ENCODE data around the gene PARD3.
"Not testable (repeated sequence)": the region's sequence is repeated elsewhere in the genome, so short reads cannot be mapped to it uniquely, and the experiment has no call there.

Gene PARD3

DNA sequence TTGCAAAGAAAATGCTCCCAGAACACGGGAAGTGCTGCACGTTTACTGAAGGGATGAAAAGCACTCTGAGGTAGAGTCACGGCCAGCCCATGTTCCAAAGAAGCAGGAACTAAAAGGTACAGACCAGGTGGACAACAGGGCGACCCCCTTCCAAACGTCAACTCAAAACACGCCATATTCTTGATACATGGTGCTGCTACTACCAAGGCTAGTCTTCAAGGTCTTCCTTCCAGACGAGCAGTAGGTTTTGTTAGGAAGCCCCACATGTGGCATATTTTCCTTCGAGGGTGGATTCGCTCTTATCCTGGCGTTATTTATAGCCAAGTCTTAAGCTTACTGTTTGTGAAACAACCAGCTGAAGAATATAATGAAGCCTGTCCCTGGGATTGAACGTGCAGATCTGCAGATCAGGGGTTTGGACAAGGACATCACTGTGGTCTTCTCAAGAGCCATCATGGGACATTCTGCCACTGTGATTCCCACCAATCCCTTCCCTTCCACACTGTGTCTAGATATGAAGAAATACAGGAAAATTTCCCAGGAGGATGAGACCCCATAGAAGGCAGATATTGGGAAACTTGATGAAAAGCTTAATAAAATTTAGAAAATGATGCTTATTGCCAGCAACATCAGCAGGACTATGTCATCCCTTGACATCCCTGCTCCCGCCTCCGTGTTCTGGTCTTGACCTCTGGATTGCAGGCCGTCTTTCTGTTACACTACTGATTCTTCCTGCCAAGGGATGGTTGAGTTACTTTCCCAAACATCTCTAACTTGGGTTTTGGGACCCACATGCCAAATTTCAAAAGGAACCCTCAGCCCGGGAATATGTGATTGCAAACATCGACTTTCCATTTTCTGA lies 734.4 kb downstream of the PARD3 start:
- DNase-seq: no peak

DNA sequence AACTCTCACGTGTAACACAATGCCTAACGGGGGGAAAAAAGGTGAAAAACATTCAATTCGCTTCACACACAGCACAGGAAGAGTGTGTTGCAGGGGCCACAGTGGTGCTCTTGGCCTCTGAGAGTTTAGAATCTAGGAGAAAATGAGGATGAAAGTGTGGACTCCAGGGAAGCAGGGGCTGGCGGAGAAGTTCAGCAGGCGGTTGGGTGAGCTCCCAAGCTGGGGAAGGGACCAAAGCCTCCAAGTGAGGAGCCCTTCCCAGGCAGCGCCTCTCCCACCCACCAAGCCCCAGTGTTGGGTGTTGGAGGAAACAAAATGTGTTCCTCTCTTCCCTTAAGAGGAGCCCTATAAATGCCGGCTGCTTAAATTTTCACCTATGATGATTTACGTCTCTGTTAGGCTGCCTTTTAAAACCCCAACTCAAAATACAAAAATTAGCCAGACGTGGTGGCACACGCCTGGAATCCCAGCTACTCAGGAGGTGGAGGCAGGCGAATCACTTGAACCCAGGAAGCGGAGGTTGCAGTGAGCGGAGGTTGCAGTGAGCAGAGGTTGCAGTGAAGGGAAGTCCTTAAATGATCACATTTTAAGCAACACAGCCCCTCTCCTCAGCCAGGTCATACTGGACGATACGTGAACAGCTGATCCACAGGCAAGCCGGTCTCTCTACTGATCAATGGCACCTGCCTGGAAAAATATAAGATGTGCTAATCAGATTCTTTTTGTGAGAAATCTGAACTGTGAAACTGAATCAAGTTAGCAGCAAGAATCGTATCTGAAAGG lies 735.2 kb downstream of the PARD3 start:
- DNase-seq: no peak

GRCh38 chr10:34078745-34079470 lies 736.2 kb downstream of the PARD3 start:
- no peak for DNase-seq

- DNase-seq: no peak
Measured at GRCh38 chr10:34078017-34078744, 736.9 kb downstream of the PARD3 start.

GRCh38 chr10:34076443-34076842 lies 738.7 kb downstream of the PARD3 start:
- no peak for DNase-seq

DNA sequence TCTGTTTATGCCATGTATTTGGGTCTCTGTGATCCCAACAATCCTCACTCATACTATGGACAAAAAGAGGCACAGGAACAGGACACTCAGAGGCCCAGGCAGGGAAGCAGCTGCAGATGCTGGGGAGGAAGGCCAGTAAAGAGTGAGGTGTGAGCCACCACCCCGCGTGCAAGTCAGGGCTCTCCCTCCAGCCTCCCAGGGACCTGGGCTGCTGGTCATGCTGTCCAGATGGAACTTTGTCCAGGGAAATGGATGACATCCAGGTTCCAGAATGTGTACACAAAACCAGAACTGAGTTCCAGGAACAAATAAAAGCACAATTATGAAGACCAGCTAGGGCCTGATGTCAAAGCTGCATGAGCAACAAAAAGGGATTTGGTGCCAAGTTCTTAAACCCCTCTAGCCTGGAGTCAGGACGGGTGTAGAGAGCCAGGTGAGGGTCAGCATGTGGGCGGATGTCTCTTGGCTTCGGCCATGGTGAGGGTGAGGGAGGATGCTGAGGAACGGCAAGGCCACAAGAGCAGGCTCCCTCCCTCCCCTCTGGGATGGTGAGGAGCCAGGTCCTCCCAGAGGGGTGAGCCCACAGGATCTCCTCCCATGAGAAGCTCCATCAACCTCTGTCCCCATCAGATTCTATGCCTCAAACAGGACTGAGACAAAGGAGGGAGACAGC lies 739.7 kb downstream of the PARD3 start:
- DNase-seq: no peak

- no peak for DNase-seq
Measured at GRCh38 chr10:34074051-34074450, 741.0 kb downstream of the PARD3 start.

- DNase-seq: not testable (repeated sequence)
Measured at GRCh38 chr10:34067741-34068140, 747.4 kb downstream of the PARD3 start.

DNA sequence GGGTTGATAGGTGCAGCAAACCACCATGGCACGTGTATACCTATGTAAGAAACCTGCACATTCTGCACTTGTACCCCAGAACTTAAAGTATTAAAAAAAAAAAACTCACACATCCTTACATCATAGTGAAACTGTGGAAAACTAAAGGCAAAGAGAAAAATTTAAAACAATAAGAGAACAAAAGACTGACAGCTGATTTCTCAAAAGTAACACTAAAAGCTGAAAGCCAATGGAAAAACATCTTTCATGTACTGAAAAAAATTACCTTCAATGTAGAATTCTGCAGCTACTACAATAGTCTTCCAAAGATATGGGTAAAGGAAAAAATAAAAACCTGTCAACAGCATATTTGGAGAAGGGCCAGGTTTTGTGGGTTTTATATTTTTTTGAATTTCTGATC lies 751.5 kb downstream of the PARD3 start:
- no peak for DNase-seq

DNA sequence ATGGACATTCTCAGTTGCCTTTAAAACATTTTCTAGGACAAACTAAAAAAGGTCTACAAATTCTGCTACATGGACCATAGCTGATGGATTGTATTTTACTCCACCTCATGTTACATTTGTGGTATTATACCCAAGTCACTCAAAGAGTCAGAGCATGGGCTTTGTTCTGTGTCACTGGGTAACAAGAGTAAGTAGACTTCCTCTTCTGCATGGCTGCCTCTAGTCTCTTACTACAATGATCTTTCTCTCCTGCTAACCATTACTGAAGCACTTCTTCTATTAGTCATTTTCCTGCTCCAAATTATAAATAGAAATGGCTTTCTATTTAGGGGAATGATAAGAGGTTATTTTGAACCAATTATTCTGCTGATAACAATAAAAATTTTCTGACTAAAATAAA lies 753.3 kb downstream of the PARD3 start:
- DNase-seq: no peak
